WERI-Rb-1 (cell line): ENCODE results near the gene KCNQ1OT1.

Experiments used
- DNase-seq: peaks from one replicate; pipeline ENCODE4 v3.0.0-alpha.2; 2020
- H3K27ac ChIP-seq: fragments of 250-450 bp; sonication (Bioruptor Pico); 2 replicates; pipeline ENCODE4 v1.5.1; 2020; ENCODE audit warnings: mild to moderate bottlenecking, moderate library complexity
- H3K27me3 ChIP-seq: fragments of 250-450 bp; sonication (Bioruptor Pico); 2 replicates; pipeline ENCODE4 v1.5.1; 2021; ENCODE audit warnings: mild to moderate bottlenecking, low read depth, moderate library complexity; ENCODE audit not compliant: insufficient read depth, severe bottlenecking
- H3K36me3 ChIP-seq: fragments of 250-450 bp; sonication (Bioruptor Pico); 2 replicates; pipeline ENCODE4 v1.5.1; 2020; ENCODE audit warnings: mild to moderate bottlenecking, moderate library complexity
- H3K4me3 ChIP-seq: 2 replicates; pipeline ENCODE4 v1.5.1; 2011; ENCODE audit warnings: low read depth, mild to moderate bottlenecking, control low read depth, low read length
- H3K9me3 ChIP-seq: fragments of 250-450 bp; sonication (Bioruptor Pico); 2 replicates; pipeline ENCODE4 v1.5.1; 2021; ENCODE audit warnings: mild to moderate bottlenecking, moderate library complexity; ENCODE audit not compliant: severe bottlenecking
- CTCF ChIP-seq: IDR thresholded peaks from 2 replicates; pipeline ENCODE4 v1.5.1; 2011; ENCODE audit warnings: low read depth, mild to moderate bottlenecking, control low read depth, inconsistent platforms, low read length

The KCNQ1OT1 gene

GRCh38 chr11:2577031-2577990, 122.5 kb downstream of the KCNQ1OT1 start:
- no peaks in the 10 kb centered on the region for H3K36me3 ChIP-seq
- DNase-seq = peak; percentile 6
- no peak overlapping the region for H3K27ac ChIP-seq
- TF ChIP-seq CTCF = no peak
- no peak overlapping the region for H3K4me3 ChIP-seq
- H3K27me3 ChIP-seq = no peaks in the 10 kb centered on the region
- H3K9me3 ChIP-seq = no peaks in the 10 kb centered on the region

- no peaks in the 10 kb centered on the region for H3K36me3 ChIP-seq
- H3K9me3 ChIP-seq = no peaks in the 10 kb centered on the region
- peak; percentile 3 for DNase-seq
- TF ChIP-seq CTCF = no peak
- H3K4me3 ChIP-seq = no peak overlapping the region
- H3K27ac ChIP-seq = no peak overlapping the region
- no peaks in the 10 kb centered on the region for H3K27me3 ChIP-seq
Measured at GRCh38 chr11:2576549-2576948, 123.2 kb downstream of the KCNQ1OT1 start.

GRCh38 chr11:2576111-2576510, 123.7 kb downstream of the KCNQ1OT1 start:
- peak; percentile 6 for DNase-seq
- Histone ChIP-seq H3K36me3 (no peaks in the 10 kb centered on the region), H3K27me3 (no peaks in the 10 kb centered on the region), H3K9me3 (no peaks in the 10 kb centered on the region), H3K27ac (no peak overlapping the region), H3K4me3 (no peak overlapping the region)
- TF ChIP-seq CTCF = no peak

GRCh38 chr11:2575591-2576051, 124.2 kb downstream of the KCNQ1OT1 start:
- no peak for TF ChIP-seq CTCF
- no peak overlapping the region for H3K27ac ChIP-seq
- H3K27me3 ChIP-seq = no peaks in the 10 kb centered on the region

GRCh38 chr11:2574553-2575535, 125.0 kb downstream of the KCNQ1OT1 start:
- Histone ChIP-seq H3K9me3 (no peaks in the 10 kb centered on the region), H3K27ac (no peak overlapping the region), H3K36me3 (no peaks in the 10 kb centered on the region), H3K27me3 (no peaks in the 10 kb centered on the region), H3K4me3 (no peak overlapping the region)
- peak; percentile 5 for DNase-seq
- no peak for TF ChIP-seq CTCF

More at GRCh38 chr11:2575591-2576051, 124.2 kb downstream of the KCNQ1OT1 start:
- peak; percentile 2 for DNase-seq
- Histone ChIP-seq H3K9me3 (no peaks in the 10 kb centered on the region), H3K4me3 (no peak overlapping the region), H3K36me3 (no peaks in the 10 kb centered on the region)
